ELF-1 (cell line): Measurements from ENCODE around the gene PHACTR3.

Experiments used
- DNase-seq: peaks from one replicate; pipeline ENCODE4 v3.0.0-alpha.2; 2016; ENCODE audit warnings: low read depth, low spot score

PHACTR3 gene

DNA sequence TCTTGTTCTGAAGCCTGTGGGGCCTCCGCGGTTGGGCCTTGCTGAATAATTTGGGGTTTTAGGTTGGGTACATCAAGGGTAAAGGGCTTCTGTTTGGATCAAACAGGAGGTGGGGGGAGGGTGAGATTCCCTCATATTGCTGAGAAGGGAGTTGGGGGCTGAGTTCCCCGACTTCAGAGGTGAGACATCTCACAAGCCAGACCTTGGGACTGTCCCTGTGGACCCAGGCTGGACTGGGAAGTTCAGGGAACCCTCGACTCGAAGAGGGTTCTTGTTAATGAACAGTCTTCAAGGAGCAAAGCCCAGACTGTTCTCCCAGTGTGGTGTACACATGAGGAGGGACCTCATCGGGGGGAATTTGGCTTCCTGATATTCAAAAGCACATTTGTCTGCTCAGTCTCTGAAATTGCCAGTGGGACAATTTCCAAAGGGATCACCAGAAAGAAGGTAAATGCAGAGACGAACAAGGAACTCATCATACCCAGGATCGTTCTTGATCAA, 210.6 kb downstream of the PHACTR3 start:
- no peak for DNase-seq

DNA sequence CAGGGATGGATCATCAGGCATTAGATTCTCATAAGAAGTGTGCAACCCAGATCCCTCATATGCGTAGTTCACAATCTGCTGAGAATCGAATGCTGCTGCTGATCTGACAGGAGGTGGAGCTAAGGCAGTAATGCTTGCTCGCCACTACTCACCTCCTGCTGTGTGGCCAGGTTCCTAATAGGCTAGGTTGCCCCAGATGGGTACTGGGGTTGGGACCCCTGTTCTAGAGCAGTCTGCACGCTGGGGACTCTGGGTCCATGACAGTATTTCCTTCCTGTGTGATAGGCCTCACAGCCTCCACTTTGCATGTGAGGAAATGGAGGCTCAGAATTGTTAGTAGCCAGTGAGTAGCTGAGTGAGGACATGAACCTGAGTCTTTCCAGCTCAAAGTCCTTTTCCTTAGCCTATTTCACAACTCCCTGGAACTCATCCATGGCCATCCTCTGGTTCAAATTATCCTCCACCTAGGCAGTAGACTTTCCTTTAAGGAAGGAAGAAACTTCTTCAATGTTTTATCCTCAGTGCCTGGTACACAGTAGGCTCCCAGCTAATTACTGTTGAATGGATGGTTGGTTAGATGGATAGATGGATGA, 211.9 kb downstream of the PHACTR3 start:
- no peak for DNase-seq

DNA sequence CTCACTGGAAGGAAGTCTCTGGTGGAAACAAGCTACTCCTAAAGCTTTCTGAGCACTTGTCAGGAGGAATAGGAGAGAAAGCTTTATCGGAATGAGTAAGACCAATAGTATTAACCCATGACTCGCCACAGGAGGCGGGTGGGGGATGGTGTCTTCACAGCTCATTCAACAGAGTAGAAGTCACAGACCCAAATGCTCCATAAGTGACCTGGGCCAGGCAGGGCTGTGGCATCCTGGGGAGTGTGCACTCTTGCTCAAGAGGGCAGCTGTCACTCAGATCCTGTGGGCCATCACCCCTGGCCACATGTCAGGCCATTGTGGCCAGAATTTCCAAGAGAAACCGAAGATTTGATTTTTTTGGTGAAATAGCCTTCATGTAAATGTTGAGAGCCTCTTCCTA, 213.1 kb downstream of the PHACTR3 start:
- DNase-seq: no peak

DNA sequence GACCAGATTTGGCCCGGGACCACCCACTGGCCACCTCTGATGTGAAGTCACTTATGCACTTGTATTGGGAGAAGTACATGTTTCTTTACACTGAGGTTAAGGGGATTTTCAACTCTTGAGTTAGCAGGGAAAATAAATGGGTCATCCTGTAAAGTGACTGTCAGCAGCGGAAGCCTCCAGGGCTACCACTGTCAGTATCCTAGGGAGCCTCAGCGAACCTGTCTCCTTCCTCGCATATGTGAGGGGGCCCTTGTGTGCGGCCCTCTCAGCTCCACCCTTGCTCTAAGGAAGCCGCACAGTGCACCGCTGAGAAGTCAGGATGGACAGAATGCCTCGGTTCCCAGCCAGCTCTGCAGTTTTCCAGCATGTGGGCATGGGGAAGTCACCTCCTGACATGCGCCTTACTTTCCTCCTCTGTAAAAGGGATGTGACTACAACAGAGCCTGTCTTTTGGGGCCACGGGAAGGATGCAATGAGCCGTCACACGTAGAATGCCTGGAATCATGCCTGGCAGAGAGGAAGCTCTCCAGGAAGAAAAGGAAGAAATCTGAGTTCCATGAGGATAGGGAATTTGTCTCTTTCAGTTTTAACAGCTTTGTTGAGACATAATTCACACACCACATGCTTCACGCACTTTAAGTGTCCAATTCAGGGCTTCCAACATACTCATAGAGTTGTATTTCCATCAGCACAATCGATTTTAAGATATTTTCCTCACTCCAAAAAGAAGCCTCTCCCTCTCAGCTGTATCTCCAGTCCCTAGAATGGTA, 213.7 kb downstream of the PHACTR3 start:
- no peak for DNase-seq

DNA sequence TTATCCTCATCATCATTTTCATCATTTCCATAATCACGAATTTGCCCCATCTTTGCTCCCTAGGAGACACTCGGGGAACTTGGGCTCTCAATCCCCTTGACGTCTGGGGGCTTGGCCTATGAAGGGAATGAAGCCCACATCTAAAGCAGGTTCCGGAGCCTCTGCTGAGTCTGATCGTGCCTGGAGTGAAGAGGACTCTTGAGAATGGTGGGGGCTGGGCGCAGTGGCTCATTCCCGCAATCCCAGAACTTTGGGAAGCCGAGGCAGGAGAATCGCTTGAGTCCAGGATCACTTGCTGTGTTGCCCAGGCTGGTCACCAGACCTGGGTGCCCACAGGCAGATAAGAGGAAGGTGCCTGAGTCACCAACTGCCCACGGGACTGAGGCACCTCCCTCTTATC, 214.6 kb downstream of the PHACTR3 start:
- no peak for DNase-seq

DNA sequence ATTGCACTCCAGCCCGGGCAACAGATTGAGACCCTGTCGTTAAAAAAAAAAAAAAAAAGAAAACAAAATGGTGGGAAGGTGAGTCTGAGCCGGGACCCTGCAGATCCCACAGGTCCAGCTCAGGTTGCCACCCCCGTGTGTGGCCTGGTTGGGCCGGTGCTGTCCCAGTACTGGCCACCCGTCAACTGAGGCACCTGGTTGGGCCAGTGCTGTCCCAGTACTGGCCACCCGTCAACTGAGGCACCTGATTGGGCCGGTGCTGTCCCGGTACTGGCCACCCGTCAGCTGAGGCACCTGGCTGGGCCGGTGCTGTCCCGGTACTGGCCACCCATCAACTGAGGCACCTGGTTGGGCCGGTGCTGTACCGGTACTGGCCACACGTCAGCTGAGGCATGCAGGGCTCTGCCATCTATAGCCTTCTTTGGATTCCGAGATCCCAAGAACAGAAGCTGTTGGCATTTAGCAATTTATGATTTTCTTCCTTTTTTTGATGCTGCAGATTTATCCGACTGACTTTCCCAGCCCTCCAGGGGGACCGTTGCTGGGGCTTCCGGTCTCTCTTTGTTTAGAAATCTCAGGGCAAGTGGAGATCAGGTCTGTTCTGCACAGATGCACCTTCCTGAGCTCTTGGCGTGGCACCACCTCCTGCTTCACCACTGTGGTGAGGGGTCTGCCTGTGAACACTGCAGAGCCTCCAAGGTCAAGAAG, 215.3 kb downstream of the PHACTR3 start:
- DNase-seq: no peak

DNA sequence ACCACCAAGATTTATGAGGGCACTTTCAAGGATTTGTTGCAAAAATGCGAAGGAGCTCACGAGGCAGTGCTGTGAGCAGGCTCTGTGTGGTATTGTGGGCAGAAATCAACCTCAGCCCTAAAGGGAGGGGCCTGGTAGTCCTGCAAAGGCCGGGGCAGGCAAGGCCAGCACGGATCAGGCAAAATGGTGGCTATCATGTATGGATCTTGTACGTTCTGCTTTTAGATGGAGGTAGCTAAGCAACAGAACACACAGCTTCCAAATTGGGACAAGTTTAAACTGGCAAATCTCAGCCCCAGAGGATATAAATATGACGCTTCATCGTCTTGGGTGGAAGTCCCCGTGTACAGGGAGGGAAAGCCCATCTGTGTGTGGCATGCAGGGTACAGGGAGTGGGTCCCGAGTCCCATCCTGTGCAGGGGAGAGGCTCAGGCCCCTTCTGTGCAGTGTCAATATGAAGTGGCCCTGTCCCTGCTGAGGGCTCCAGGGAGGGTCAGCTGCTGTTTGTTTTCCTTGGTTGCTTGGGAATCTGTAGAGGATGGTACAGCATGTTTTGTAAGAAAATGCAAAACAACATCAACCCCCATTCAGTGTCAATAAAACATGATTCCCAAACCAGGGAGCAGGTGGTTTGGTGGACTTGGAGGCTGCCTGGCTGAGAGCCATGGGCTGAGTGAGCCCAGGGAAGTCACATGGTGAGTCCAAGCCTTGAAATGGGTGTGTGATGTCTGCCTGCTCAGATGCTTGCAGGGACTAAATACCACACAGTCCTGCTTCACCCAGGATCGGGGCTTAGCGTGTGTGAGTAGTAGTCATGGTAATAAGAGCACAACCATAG, 216.1 kb downstream of the PHACTR3 start:
- DNase-seq: no peak

DNA sequence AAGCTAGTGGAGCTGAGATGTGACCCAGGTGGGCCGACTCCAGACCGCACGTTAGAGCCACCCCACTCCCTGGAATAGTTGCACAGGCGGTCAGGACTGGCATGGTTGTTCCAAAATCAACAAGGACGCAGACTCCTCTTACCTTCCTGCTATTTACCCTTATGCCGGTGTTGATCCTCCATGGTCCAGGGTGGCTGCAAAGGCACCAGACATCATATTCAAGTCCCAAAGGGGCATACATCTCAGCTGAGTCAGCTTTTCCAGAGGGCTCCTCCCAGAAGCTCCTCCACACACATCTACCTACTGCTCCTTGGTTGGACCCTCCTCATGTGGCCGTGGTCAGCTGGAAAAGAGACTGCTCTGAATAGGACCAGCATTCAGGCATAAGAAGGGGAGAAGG, 216.9 kb downstream of the PHACTR3 start:
- no peak for DNase-seq

DNA sequence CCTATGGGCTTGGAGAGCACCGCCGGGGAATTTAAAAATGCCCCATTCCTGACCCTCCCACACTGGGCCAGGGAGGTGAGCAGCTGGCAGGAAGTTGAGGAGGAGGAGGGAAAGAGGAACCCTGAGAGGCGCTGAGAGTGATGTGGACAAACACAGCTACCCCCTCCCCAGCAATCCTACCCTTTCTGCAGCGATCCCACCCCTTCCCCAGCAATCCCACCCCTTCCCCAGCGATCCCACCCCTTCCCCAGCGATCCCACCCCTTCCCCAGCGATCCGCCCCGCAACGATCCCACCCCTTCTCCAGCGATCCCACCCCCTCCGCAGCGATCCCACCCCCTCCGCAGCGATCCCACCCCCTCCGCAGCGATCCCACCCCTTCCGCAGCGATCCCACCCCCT, 217.4 kb downstream of the PHACTR3 start:
- DNase-seq: no peak

DNA sequence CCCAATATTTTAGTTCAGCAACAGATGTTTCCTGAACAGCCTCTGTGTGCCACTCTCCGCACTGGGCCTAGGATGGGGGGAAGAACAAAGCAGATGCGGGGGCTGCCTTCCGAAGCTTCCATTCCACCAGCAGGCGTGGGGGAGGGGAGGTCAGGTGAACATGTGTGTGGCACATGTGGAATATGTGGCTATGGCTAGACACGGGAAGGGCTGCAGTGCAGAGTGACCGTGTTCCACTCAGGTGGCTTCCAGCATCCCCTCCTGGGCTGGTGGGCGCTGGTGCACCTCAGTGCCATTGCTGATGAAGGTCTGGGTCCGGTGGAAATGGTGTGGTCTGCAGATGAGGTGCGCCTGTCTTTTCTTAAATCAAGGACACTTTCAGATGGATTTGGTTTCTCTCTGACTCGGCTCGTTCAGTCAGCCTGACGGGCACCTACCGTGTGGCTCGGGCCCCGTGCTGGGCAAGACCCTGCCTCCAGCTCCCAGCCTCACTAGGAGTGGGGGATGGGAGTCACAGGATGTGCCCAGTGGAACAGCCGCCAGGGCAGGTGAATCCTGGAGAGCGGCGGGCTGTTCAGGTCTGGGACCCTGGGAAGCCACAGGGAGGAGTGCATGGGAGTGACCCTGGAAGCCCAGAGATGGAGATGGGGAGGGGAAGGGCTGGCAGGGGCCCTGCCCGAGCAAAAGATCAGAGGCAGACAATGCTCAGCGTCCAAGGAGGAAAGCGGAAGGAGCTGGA, 218.1 kb downstream of the PHACTR3 start:
- no peak for DNase-seq

DNA sequence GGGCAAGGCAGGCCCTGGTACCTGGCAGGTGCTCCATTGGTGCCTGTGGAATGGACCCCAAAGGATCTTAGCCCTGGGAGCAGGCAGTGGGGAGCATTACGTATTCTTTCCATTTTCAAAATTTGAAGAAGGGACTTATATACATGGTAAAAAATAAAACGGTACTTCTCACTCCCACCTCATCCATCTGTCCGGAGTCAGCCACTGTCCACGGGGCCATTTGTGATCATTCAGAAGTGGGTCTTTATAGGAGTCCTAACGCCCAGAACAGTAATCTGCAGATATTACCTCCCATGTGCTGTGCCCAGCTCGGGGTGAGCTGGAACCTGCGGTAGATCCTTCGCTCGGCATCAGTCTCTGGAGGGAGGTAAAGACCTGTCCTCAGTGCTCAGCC, 218.7 kb downstream of the PHACTR3 start:
- no peak for DNase-seq

DNA sequence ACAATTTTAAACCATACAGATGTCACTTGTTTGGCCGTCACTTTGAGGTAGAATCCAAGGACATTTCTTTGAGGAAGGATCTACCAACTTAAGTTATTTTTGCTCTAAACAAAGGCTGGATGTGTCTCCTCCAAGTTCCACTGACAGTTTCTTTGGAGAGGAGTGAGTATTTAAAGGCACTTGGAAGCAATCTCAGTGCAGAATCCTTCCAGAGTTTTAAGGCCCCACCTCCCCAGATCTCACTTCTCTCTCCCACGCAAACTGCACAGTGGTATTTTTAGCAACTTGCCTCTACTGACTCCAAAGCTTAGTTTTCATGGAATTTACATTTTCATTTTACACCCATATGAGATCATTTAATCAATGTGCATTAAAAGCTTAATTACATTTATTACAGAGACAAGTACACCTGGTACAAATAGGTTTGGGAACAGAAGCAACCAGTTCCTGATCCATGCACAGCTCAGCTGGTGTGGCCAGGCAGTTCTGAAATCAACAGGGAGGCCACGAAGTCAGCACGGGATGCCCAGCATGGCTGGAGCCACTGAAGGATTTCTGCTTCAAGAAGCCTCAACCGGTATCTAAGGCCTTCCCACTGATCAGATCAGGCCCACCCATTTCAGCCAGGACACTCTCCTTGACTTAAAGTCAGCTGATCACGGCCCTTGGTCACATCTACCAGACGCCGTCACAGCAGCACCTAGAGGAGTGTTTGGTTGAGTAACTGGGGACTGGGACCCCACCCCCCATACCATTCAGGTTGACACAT, 219.3 kb downstream of the PHACTR3 start:
- no peak for DNase-seq

DNA sequence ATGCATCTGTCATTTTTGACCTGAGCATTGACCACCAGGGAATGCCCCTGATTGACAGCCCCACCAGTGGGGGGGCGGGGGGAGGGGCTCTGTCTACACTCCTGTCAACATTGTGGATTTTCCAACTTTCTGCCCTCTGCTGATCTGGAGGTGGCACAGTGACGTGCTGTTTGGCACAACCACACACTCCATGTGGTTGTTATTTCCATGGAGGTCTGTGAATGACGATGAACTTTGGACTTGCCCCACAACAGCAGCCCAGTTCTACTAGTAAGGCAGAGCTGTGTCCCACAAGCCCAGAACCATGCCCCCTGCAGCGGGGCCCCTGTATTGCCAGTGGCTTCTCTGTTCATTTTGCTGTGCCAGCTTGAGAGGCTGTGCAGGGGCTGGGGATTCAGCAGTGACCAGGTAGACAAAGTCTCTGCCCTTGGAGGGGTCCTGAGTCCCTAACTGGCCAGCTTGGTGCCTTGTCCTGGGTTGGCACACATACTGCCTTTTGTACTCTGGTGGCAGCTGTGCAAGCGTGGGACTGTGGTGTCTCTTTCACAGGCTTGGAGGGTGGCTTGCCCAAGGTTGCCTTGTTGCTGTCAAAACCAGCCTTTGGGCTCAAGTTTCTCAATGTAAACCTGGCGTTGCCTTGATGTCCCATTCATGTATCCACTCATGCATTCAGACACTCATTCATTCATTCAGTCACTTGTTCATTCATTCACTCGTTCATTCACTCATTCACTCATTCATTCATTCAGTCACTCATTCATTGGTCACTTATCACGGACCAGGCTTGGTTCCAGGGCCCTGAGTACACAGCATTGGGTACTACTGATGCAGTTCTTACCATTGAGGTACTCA, 220.6 kb downstream of the PHACTR3 start:
- DNase-seq: no peak

DNA sequence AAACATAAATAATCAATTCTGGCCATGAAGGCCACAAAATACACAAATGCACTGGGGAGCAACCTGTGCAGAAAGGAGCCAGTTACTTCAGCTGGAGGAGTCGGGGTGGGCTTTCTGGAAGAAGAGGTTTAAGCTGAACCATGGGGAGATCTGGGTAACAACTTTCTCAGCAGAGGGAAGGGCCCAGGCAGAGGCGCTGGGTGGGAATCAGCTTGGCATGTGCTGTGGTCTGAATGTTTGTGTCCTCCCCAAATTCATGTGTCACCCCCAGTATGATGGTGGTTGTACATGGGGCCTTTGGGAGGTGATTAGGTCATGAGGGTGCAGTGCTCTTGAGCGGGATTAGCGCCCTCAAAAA, 221.2 kb downstream of the PHACTR3 start:
- no peak for DNase-seq

DNA sequence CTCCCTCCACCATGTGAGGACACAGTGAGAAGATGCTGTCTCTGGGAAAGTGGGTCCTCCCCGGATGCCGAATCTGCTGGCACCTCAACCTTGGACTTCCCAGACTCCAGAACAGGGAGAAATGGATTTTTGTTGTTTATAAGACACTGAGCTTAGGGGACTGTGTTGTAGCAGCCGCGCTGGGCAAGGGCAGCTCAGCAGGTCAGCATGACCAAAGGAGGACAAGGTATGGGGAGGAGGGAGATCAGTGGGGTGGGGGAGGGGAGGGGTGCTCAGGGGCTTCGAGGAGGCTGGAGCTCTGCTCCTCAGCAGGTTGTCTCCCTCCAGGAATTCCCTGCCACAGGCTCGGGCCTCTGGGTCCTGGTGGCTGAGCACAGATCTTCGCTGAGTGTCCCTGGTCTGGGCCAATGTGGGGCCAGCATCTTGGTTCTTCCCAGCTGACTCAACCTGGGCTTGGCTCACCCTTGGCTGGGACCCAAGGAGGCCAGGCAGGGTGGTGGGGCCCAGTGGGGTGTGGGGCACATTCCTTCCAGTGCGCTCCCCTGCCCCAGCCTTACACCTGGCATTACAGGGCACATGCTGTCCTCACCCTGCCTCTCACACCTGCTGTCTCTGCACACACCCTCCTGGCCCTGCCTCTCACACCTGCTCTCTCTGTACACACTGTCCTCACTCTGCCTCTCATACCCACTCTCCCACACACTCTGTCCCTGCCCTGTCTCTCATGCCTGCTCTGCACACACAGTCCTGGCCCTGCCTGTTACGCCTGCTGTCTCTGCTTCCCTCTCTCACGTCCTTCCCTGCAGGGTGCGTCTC, 221.8 kb downstream of the PHACTR3 start:
- no peak for DNase-seq

DNA sequence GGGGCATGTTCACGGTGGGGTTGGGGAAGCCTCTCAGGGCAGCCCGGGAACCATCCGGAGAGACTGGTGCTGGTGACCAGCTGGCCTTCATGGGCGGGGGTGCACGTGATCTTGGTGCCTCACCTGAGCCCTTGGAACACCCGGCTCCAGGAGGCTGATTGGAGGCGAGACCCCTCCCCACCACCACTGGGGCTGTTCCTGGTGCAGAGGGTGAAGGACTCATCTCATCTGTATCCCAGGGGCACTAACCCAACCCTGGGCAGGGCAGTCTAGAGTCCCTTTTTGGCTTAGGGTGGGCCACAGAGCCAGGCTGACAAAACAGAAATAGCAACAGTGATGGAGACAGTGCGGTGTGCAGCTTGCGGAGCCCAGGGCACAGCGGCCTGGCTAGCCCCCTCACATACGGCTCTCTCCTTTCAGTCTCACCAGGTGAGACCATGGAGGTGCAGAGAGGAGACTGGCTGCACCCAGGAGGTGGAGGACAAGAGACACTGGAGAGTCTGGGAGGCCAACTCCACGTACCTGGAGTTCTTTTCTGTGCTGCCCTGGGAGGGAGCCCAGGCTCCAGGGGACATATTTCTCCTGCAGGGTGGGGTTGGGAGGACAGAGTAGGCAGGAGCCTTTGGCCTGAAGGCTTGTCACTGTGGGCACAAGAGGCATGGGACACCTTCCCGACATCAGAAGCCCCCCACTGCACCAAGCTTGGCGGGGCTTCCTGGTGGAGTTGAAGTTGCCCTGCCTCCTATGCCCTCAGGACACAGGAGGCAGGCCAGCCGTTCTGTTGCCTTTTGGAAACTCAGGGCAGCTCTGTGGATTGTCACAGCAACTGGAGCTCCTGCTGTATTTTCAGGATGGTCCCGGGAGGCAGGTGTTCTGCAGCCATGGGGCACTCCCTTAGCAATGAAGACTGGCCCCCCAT, 223.1 kb downstream of the PHACTR3 start:
- DNase-seq: peak; percentile 18
